GM23248 (cell line): ENCODE results near the gene SAG.

Experiments used
- EZH2 ChIP-seq: fragments of 200-600 bp; sonication (generic); IDR thresholded peaks from 2 replicates; pipeline ENCODE4 v1.6.1; 2018; ENCODE audit warnings: antibody characterized with exemption, mild to moderate bottlenecking; ENCODE audit not compliant: insufficient read depth, poor library complexity, severe bottlenecking
- EZH2phosphoT487 ChIP-seq: fragments of 200-600 bp; sonication (generic); IDR thresholded peaks from 2 replicates; pipeline ENCODE4 v1.6.1; 2018; ENCODE audit warnings: antibody characterized with exemption, moderate library complexity, mild to moderate bottlenecking, low read depth; ENCODE audit not compliant: insufficient read depth

- no peak for TF ChIP-seq EZH2
- no peak for TF ChIP-seq EZH2phosphoT487
Measured at GRCh38 chr2:233319256-233319655, 11.6 kb downstream of the SAG start.
